RKO (cell line): Measurements from ENCODE around the gene SF3B1.
"Not testable (repeated sequence)": the region's sequence is repeated elsewhere in the genome, so short reads cannot be mapped to it uniquely, and the experiment has no call there.

Experiments
- DNase-seq: peaks from one replicate; pipeline ENCODE4 v3.0.0-alpha.2; 2016; ENCODE audit warnings: low spot score

Gene SF3B1

GRCh38 chr2:197434541-197435513 lies at the start of gene SF3B1:
Gene SF3B1, minus strand, starts transcription at chr2:197435028. Its CDS starts 29 bp downstream, at chr2:197434999.
- peak; percentile 97 for DNase-seq

- not testable (repeated sequence) for DNase-seq
Observed at GRCh38 chr2:197484248-197484647, 49.4 kb upstream of the SF3B1 start.

- no peak for DNase-seq
Observed at GRCh38 chr2:197480165-197481036, 45.6 kb upstream of the SF3B1 start.

GRCh38 chr2:197477797-197478196 lies 43.0 kb upstream of the SF3B1 start:
- DNase-seq: no peak

GRCh38 chr2:197472166-197472565 lies 37.3 kb upstream of the SF3B1 start:
- DNase-seq: no peak

GRCh38 chr2:197464175-197464574 lies 29.3 kb upstream of the SF3B1 start:
- no peak for DNase-seq

- DNase-seq: peak; percentile 32
Observed at GRCh38 chr2:197461057-197461456, 26.2 kb upstream of the SF3B1 start.

GRCh38 chr2:197460649-197461048 lies 25.8 kb upstream of the SF3B1 start:
- DNase-seq: no peak

GRCh38 chr2:197455428-197455827 lies 20.6 kb upstream of the SF3B1 start:
- DNase-seq: no peak

- DNase-seq: peak; percentile 30
Observed at GRCh38 chr2:197454923-197455322, 20.1 kb upstream of the SF3B1 start.

GRCh38 chr2:197453914-197454398 lies 19.1 kb upstream of the SF3B1 start:
- DNase-seq: no peak

GRCh38 chr2:197453123-197453913 lies 18.5 kb upstream of the SF3B1 start, which contains the start of gene COQ10B:
Gene COQ10B, plus strand, starts transcription at chr2:197453552. Its CDS starts 9 bp downstream, at chr2:197453561.
- DNase-seq: peak; percentile 100

GRCh38 chr2:197452754-197453122 lies 17.9 kb upstream of the SF3B1 start:
- DNase-seq: no peak

- not testable (repeated sequence) for DNase-seq
Observed at GRCh38 chr2:197450935-197451358, 16.1 kb upstream of the SF3B1 start.

- DNase-seq: no peak
Observed at GRCh38 chr2:197450465-197450864, 15.6 kb upstream of the SF3B1 start.

- no peak for DNase-seq
Observed at GRCh38 chr2:197446844-197447243, 12.0 kb upstream of the SF3B1 start.

- DNase-seq: no peak
Observed at GRCh38 chr2:197445746-197446145, 10.9 kb upstream of the SF3B1 start.

GRCh38 chr2:197442857-197443256 lies 8.0 kb upstream of the SF3B1 start:
- DNase-seq: no peak

GRCh38 chr2:197437380-197437779 lies 2.6 kb upstream of the SF3B1 start:
- DNase-seq: no peak

GRCh38 chr2:197435598-197436420 lies 981 bp upstream of the SF3B1 start:
- DNase-seq: no peak
